NK-92 treated with Interleukin-12 subunit alpha and Interleukin-12 subunit beta, amount 100 ng/mL, for 24 hours (cell line): ENCODE data around the gene MOBP.

Experiments
- DNase-seq: peaks from one replicate; lab custom pipeline; 2025; lab: John Stamatoyannopoulos, UW

The MOBP gene

GRCh38 chr3:39497753-39498152 is 30.3 kb downstream of the MOBP start:
- no peak for DNase-seq

- no peak for DNase-seq
Measured at GRCh38 chr3:39499651-39500273, 32.3 kb downstream of the MOBP start.

- DNase-seq = no peak
Measured at GRCh38 chr3:39501059-39501458, 33.6 kb downstream of the MOBP start.

GRCh38 chr3:39501968-39502837 is 34.7 kb downstream of the MOBP start:
- DNase-seq = no peak

- no peak for DNase-seq
Measured at GRCh38 chr3:39502838-39503145, 35.3 kb downstream of the MOBP start.

GRCh38 chr3:39505866-39506742 is 38.6 kb downstream of the MOBP start:
- DNase-seq = no peak

- DNase-seq = no peak
Measured at GRCh38 chr3:39506863-39507262, 39.4 kb downstream of the MOBP start.

GRCh38 chr3:39513791-39514369 is 46.4 kb downstream of the MOBP start:
- DNase-seq = no peak

GRCh38 chr3:39515681-39516441 is 48.4 kb downstream of the MOBP start:
- no peak for DNase-seq

GRCh38 chr3:39519103-39519502 is 51.6 kb downstream of the MOBP start:
- no peak for DNase-seq

GRCh38 chr3:39519554-39520288 is 52.2 kb downstream of the MOBP start:
- no peak for DNase-seq

GRCh38 chr3:39521456-39521855 is 54.0 kb downstream of the MOBP start:
- DNase-seq = no peak

- no peak for DNase-seq
Measured at GRCh38 chr3:39524107-39524506, 56.6 kb downstream of the MOBP start.

- DNase-seq = no peak
Measured at GRCh38 chr3:39528844-39529243, 61.4 kb downstream of the MOBP start.

GRCh38 chr3:39529577-39529976 is 62.1 kb downstream of the MOBP start:
- no peak for DNase-seq

GRCh38 chr3:39531066-39531465 is 63.6 kb downstream of the MOBP start:
- no peak for DNase-seq

GRCh38 chr3:39531665-39532064 is 64.2 kb downstream of the MOBP start:
- no peak for DNase-seq

- DNase-seq = no peak
Measured at GRCh38 chr3:39532777-39533176, 65.3 kb downstream of the MOBP start.

GRCh38 chr3:39533226-39533625 is 65.7 kb downstream of the MOBP start:
- DNase-seq = no peak

GRCh38 chr3:39540162-39540921 is 72.9 kb downstream of the MOBP start:
- no peak for DNase-seq
